Naive B cell (primary cell): ENCODE data around the gene RREB1. TPM values are rescaled to one million over a fixed set of nuclear protein-coding genes. Genes with fewer than 3 reads are reported as not detected.
A peak's percentile ranks its signal among the peaks of the same experiment; 100 is the strongest.

Source experiments
- ATAC-seq, 2 donors: fragments of 150-1000 bp; cut with Tn5 transposase; 2 replicates each; pipeline ENCODE4 v1.10.0; 2021; ENCODE audit warnings: low read depth in 2 of 2, mild to moderate bottlenecking in 2 of 2, moderate library complexity in 2 of 2
- DNase-seq: peaks from one replicate; pipeline ENCODE4 v3.0.0; 2022
- H3K27ac Mint-ChIP-seq, 6 donors: one replicate each; pipeline ENCODE4 v1.8.0; 2020 to 2022; ENCODE audit warnings: mild to moderate bottlenecking in 6 of 6, mixed read lengths in 6 of 6, moderate library complexity in 5 of 6, inconsistent platforms in 2 of 6
- H3K27me3 Mint-ChIP-seq, 3 donors: one replicate each; pipeline ENCODE4 v1.8.0; 2021 to 2022; ENCODE audit warnings: mixed read lengths in 3 of 3, mild to moderate bottlenecking in 1 of 3
- H3K36me3 Mint-ChIP-seq, 2 donors: one replicate each; pipeline ENCODE4 v1.8.0; 2020 to 2022; ENCODE audit warnings: mixed read lengths in 2 of 2, inconsistent platforms in 1 of 2, mild to moderate bottlenecking in 1 of 2
- H3K4me1 Mint-ChIP-seq, 3 donors: one replicate each; pipeline ENCODE4 v1.8.0; 2020 to 2022; ENCODE audit warnings: mixed read lengths in 3 of 3, inconsistent platforms in 1 of 3, mild to moderate bottlenecking in 1 of 3, moderate library complexity in 1 of 3
- H3K4me3 Mint-ChIP-seq, 8 donors: one replicate each; pipeline ENCODE4 v1.8.0; 2020 to 2022; ENCODE audit warnings: mild to moderate bottlenecking in 8 of 8, mixed read lengths in 8 of 8, moderate library complexity in 8 of 8, inconsistent platforms in 2 of 8
- H3K9me3 Mint-ChIP-seq, 7 donors: one replicate each; pipeline ENCODE4 v1.8.0; 2020 to 2022; ENCODE audit warnings: mixed read lengths in 7 of 7, mild to moderate bottlenecking in 5 of 7, inconsistent platforms in 2 of 7, moderate library complexity in 1 of 7
- polyA plus RNA-seq, 6 donors: library from polyadenylated mRNA; unstranded; fragments of 300-500 nt; fragmentation: Illumina TruSeq; gene quantifications; one replicate each; pipeline ENCODE4 v1.2.3, GENCODE V29; 2021; ENCODE audit warnings: low read depth in 6 of 6

Gene RREB1
- polyA plus RNA-seq, 6 donors from 2014 or later, result 1.5 to 9.9 (median 5.2) TPM

- Mint-ChIP-seq H3K4me1 (peaks cover 2 to 11% (median 6%) of the 10 kb centered on the region in 3 donors), H3K36me3 (peaks cover 5 to 32% of the 10 kb centered on the region in 2 donors), H3K27ac (peak overlapping the region in 1 of 6 donors; percentile 42), H3K4me3 (no peak overlapping the region), H3K9me3 (no peaks in the 10 kb centered on the region), H3K27me3 (no peaks in the 10 kb centered on the region)
- no peak for ATAC-seq
- DNase-seq, result no peak
These were observed 105.7 kb downstream of the RREB1 start for GRCh38 chr6:7213416-7213815.

- Mint-ChIP-seq H3K36me3 (peaks cover 5 to 32% of the 10 kb centered on the region in 2 donors), H3K4me1 (peaks cover 0 to 11% (median 2%) of the 10 kb centered on the region in 3 donors), H3K27ac (no peak overlapping the region), H3K27me3 (no peaks in the 10 kb centered on the region), H3K4me3 (no peak overlapping the region), H3K9me3 (no peaks in the 10 kb centered on the region)
- DNase-seq (no peak), ATAC-seq (no peak)
These were observed 106.7 kb downstream of the RREB1 start for GRCh38 chr6:7214468-7214867.

GRCh38 chr6:7215131-7215530, 107.4 kb downstream of the RREB1 start:
- Mint-ChIP-seq H3K4me3 (no peak overlapping the region), H3K27me3 (no peaks in the 10 kb centered on the region), H3K36me3 (peaks cover 5 to 32% of the 10 kb centered on the region in 2 donors), H3K4me1 (peaks cover 3 to 11% (median 7%) of the 10 kb centered on the region in 3 donors), H3K9me3 (no peaks in the 10 kb centered on the region), H3K27ac (peak overlapping the region in 1 of 6 donors; percentile 60)
- ATAC-seq, result no peak
- DNase-seq, result no peak

GRCh38 chr6:7215798-7216231, 108.1 kb downstream of the RREB1 start:
- Mint-ChIP-seq H3K27me3 (no peaks in the 10 kb centered on the region), H3K36me3 (peaks cover 3 to 29% of the 10 kb centered on the region in 2 donors), H3K4me1 (peaks cover 3 to 11% (median 6%) of the 10 kb centered on the region in 3 donors), H3K4me3 (no peak overlapping the region), H3K9me3 (no peaks in the 10 kb centered on the region), H3K27ac (peak overlapping the region in 1 of 6 donors; percentile 44)
- ATAC-seq (no peak), DNase-seq (no peak)

- Mint-ChIP-seq H3K9me3 (no peaks in the 10 kb centered on the region), H3K27ac (peak overlapping the region in 2 of 6 donors; percentile 53 to 64), H3K36me3 (peaks cover 0 to 17% of the 10 kb centered on the region in 2 donors), H3K4me1 (peaks cover 3 to 11% (median 4%) of the 10 kb centered on the region in 3 donors), H3K4me3 (no peak overlapping the region), H3K27me3 (no peaks in the 10 kb centered on the region)
- DNase-seq (no peak), ATAC-seq (no peak)
These were observed 109.3 kb downstream of the RREB1 start for GRCh38 chr6:7216941-7217621.

GRCh38 chr6:7218406-7218988, 110.7 kb downstream of the RREB1 start:
- Mint-ChIP-seq H3K4me3 (no peak overlapping the region), H3K36me3 (peaks cover 6 to 16% of the 10 kb centered on the region in 2 donors), H3K9me3 (no peaks in the 10 kb centered on the region), H3K4me1 (peaks cover 3 to 11% (median 4%) of the 10 kb centered on the region in 3 donors), H3K27me3 (no peaks in the 10 kb centered on the region), H3K27ac (no peak overlapping the region)
- DNase-seq, result no peak
- ATAC-seq, result no peak

GRCh38 chr6:7219310-7219709, 111.5 kb downstream of the RREB1 start:
- Mint-ChIP-seq H3K36me3 (peaks cover 9% of the 10 kb centered on the region in 2 donors), H3K4me3 (no peak overlapping the region)

GRCh38 chr6:7222197-7222596, 114.4 kb downstream of the RREB1 start:
- DNase-seq (no peak), ATAC-seq (no peak)
- Mint-ChIP-seq H3K4me3 (no peak overlapping the region), H3K36me3 (peaks cover 12 to 23% of the 10 kb centered on the region in 2 donors), H3K27ac (peak overlapping the region in 1 of 6 donors; percentile 39), H3K27me3 (no peaks in the 10 kb centered on the region), H3K4me1 (peaks cover 11 to 13% (median 12%) of the 10 kb centered on the region in 3 donors), H3K9me3 (no peaks in the 10 kb centered on the region)

More at GRCh38 chr6:7219310-7219709, 111.5 kb downstream of the RREB1 start:
- Mint-ChIP-seq H3K27me3 (no peaks in the 10 kb centered on the region), H3K27ac (no peak overlapping the region), H3K9me3 (no peaks in the 10 kb centered on the region), H3K4me1 (peaks cover 4 to 14% (median 6%) of the 10 kb centered on the region in 3 donors)
- ATAC-seq (no peak), DNase-seq (no peak)

GRCh38 chr6:7224731-7225130, 117.0 kb downstream of the RREB1 start:
- DNase-seq, result no peak
- peak overlapping the region in 4 of 6 donors; percentile 63 to 90 (median 78) for H3K27ac Mint-ChIP-seq
- H3K4me1 Mint-ChIP-seq, result peaks cover 10 to 14% (median 13%) of the 10 kb centered on the region in 3 donors
- no peak overlapping the region for H3K4me3 Mint-ChIP-seq
- peaks cover 19 to 37% of the 10 kb centered on the region in 2 donors for H3K36me3 Mint-ChIP-seq
- H3K9me3 Mint-ChIP-seq, result no peaks in the 10 kb centered on the region
- peak in 1 of 2 donors; percentile 28 for ATAC-seq
- H3K27me3 Mint-ChIP-seq, result no peaks in the 10 kb centered on the region

GRCh38 chr6:7228662-7229375, 121.1 kb downstream of the RREB1 start:
- Mint-ChIP-seq H3K9me3 (no peaks in the 10 kb centered on the region), H3K36me3 (peaks cover 35 to 36% of the 10 kb centered on the region in 2 donors), H3K27ac (peak overlapping the region in 1 of 6 donors; percentile 79), H3K4me1 (peaks cover 13 to 15% (median 14%) of the 10 kb centered on the region in 3 donors), H3K27me3 (no peaks in the 10 kb centered on the region), H3K4me3 (no peak overlapping the region)
- no peak for DNase-seq
- ATAC-seq, result no peak

GRCh38 chr6:7229376-7230326, 121.9 kb downstream of the RREB1 start:
- H3K27ac Mint-ChIP-seq, result peak overlapping the region in 1 of 6 donors; percentile 79
- peaks cover 12 to 15% (median 14%) of the 10 kb centered on the region in 3 donors for H3K4me1 Mint-ChIP-seq
- no peaks in the 10 kb centered on the region for H3K9me3 Mint-ChIP-seq

GRCh38 chr6:7230327-7230691, 122.5 kb downstream of the RREB1 start:
- Mint-ChIP-seq H3K36me3 (peaks cover 35 to 36% of the 10 kb centered on the region in 2 donors), H3K9me3 (no peaks in the 10 kb centered on the region), H3K27ac (no peak overlapping the region), H3K27me3 (no peaks in the 10 kb centered on the region), H3K4me1 (peaks cover 12 to 18% (median 12%) of the 10 kb centered on the region in 3 donors), H3K4me3 (no peak overlapping the region)
- DNase-seq (no peak), ATAC-seq (no peak)

More at GRCh38 chr6:7229376-7230326, 121.9 kb downstream of the RREB1 start:
- ATAC-seq (no peak), DNase-seq (no peak)
- Mint-ChIP-seq H3K27me3 (no peaks in the 10 kb centered on the region), H3K4me3 (no peak overlapping the region), H3K36me3 (peaks cover 35 to 36% of the 10 kb centered on the region in 2 donors)
